Bronchial epithelial cell (primary cell): ENCODE results near the gene RIC1. TPM values are rescaled to one million over a fixed set of nuclear protein-coding genes. Genes with fewer than 3 reads are reported as not detected.

Source experiments
- DNase-seq: peaks from one replicate; pipeline ENCODE4 v3.0.0-alpha.2; 2010; ENCODE audit warnings: low read depth
- FAIRE-seq: peaks from 2 replicates; lab custom pipeline; 2011; peaks lifted over from hg19 to GRCh38; lab: Jason Lieb, UNC
- H3K27me3 ChIP-seq: 2 replicates; pipeline ENCODE4 v1.5.1; 2011; ENCODE audit warnings: low read length; ENCODE audit not compliant: control insufficient read depth, insufficient read depth
- H3K36me3 ChIP-seq: 2 replicates; pipeline ENCODE4 v1.5.1; 2011; ENCODE audit warnings: low read length; ENCODE audit not compliant: control insufficient read depth, insufficient read depth
- H3K4me3 ChIP-seq: 2 replicates; pipeline ENCODE4 v1.5.1; 2011; ENCODE audit warnings: mild to moderate bottlenecking, low read depth, low read length, control low read depth
- CTCF ChIP-seq: IDR thresholded peaks from 2 replicates; pipeline ENCODE4 v1.5.1; 2011; ENCODE audit warnings: mild to moderate bottlenecking, moderate library complexity, low read length, control low read depth, inconsistent platforms; ENCODE audit not compliant: insufficient read depth, severe bottlenecking
- total RNA-seq: library from RNA; depleted of rRNA; stranded (reverse); fragments of >200 nt; gene quantifications from 2 replicates; pipeline ENCODE4 v1.2.1, GENCODE V29; 2014

The RIC1 gene
- total RNA-seq, 1 donor from 2014 or later: 34.2 TPM

- no peak for DNase-seq
- no peak for FAIRE-seq
- Histone ChIP-seq H3K4me3 (no peak overlapping the region), H3K27me3 (no peaks in the 10 kb centered on the region), H3K36me3 (peaks cover 13% of the 10 kb centered on the region)
- TF ChIP-seq CTCF: no peak
Observed at GRCh38 chr9:5760338-5760737, 131.4 kb downstream of the RIC1 start.

GRCh38 chr9:5762421-5762820 is 133.5 kb downstream of the RIC1 start:
- FAIRE-seq: no peak
- TF ChIP-seq CTCF: no peak
- DNase-seq: peak; percentile 44
- H3K4me3 ChIP-seq: no peak overlapping the region
- no peaks in the 10 kb centered on the region for H3K27me3 ChIP-seq
- peaks cover 11% of the 10 kb centered on the region for H3K36me3 ChIP-seq

GRCh38 chr9:5764130-5764868 is 135.4 kb downstream of the RIC1 start:
- H3K4me3 ChIP-seq: no peak overlapping the region
- H3K27me3 ChIP-seq: no peaks in the 10 kb centered on the region
- no peak for TF ChIP-seq CTCF
- H3K36me3 ChIP-seq: peaks cover 17% of the 10 kb centered on the region
- FAIRE-seq (no peak), DNase-seq (no peak)

GRCh38 chr9:5767968-5768932 is 139.3 kb downstream of the RIC1 start:
- no peak for FAIRE-seq
- TF ChIP-seq CTCF: no peak

GRCh38 chr9:5773324-5773999 is 144.6 kb downstream of the RIC1 start:
- no peak for DNase-seq
- FAIRE-seq: no peak
- no peak overlapping the region for H3K4me3 ChIP-seq
- TF ChIP-seq CTCF: no peak
- peaks cover 29% of the 10 kb centered on the region for H3K36me3 ChIP-seq
- no peaks in the 10 kb centered on the region for H3K27me3 ChIP-seq

More at GRCh38 chr9:5767968-5768932, 139.3 kb downstream of the RIC1 start:
- H3K27me3 ChIP-seq: no peaks in the 10 kb centered on the region
- no peak overlapping the region for H3K4me3 ChIP-seq
- no peak for DNase-seq
- peaks cover 26% of the 10 kb centered on the region for H3K36me3 ChIP-seq
